ENCODE data around the gene LRRC23. TPM values are rescaled to one million over a fixed set of nuclear protein-coding genes. Genes with fewer than 3 reads are reported as not detected.
A peak's percentile ranks its signal among the peaks of the same experiment; 100 is the strongest.

Gene LRRC23
- total RNA-seq, 1 experiment from 2014 or later: 6.0 TPM

- Mint-ChIP-seq H3K27ac (ENCODE audit: unreplicated experiment) (no peak overlapping the region), H3K36me3 (ENCODE audit: insufficient read depth, unreplicated experiment) (peaks cover 28% of the 10 kb centered on the region), H3K27me3 (ENCODE audit: unreplicated experiment) (peaks cover 32% of the 10 kb centered on the region), H3K4me1 (ENCODE audit: low read depth, unreplicated experiment) (no peaks in the 10 kb centered on the region), H3K4me3 (ENCODE audit: low read depth, unreplicated experiment) (peak overlapping the region; percentile 83), H3K9me3 (ENCODE audit: low read depth, unreplicated experiment) (no peaks in the 10 kb centered on the region)
- intact Hi-C loops (cut with micrococcal nuclease; ENCODE audit: unreplicated experiment): no loop called here
- BruUV-seq (replicated peaks): no TSS peak
- CTCF ChIA-PET: interaction anchor here (0.7 kb wide), 1 partner anchor 10 kb away, joined by 3 read pairs; no protein-coding TSS in a partner anchor
- no peak for TF ChIP-seq CTCF (IDR thresholded peaks at IDR 0.05; ENCODE audit: unreplicated experiment)
- DNase-seq: no peak
These were observed 11.2 kb downstream of the LRRC23 start for GRCh38 chr12:6915789-6916285.

DNA sequence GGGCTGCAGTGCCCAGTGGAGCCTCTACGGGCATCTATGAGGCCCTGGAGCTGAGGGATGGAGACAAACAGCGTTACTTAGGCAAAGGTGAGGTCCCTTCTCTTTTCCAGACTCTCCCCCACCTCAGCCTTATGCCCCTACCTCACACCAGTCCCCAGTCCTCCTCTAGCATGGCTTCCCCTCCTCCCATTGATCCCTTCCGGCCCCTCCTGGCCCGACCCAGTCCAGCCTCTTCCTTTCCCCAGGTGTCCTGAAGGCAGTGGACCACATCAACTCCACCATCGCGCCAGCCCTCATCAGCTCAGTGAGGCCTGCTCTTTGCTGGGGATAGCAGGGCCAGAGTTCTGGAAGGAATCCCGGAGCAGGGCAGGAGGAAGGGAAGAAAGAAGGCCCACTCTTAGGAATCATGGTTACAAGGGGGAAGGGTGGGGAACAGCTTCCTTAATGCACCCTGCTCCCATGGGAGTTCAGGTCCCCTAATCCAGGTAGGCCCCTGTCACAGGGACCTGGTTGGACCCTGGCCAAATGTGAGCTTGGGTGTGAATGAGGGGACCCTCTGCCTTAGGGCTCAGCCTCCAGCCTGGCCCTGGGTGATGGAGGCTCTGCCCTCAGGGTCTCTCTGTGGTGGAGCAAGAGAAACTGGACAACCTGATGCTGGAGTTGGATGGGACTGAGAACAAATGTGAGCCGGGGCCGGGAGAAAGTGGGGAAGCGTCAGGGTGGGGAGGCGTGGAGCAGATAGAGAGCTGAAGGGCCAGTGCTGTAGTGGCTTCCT is 12.0 kb downstream of the LRRC23 start:
- H3K4me3 Mint-ChIP-seq (ENCODE audit: low read depth, unreplicated experiment): no peak overlapping the region
- BruUV-seq (replicated peaks): no TSS peak
- H3K36me3 Mint-ChIP-seq (ENCODE audit: insufficient read depth, unreplicated experiment): peaks cover 28% of the 10 kb centered on the region
- CTCF ChIA-PET: interaction anchor here (0.7 kb wide), 1 partner anchor 9 kb away, joined by 3 read pairs; no protein-coding TSS in a partner anchor
- H3K27ac Mint-ChIP-seq (ENCODE audit: unreplicated experiment): no peak overlapping the region
- H3K4me1 Mint-ChIP-seq (ENCODE audit: low read depth, unreplicated experiment): no peaks in the 10 kb centered on the region
- no peaks in the 10 kb centered on the region for H3K9me3 Mint-ChIP-seq (ENCODE audit: low read depth, unreplicated experiment)
- TF ChIP-seq CTCF (IDR thresholded peaks at IDR 0.05; ENCODE audit: unreplicated experiment): no peak
- H3K27me3 Mint-ChIP-seq (ENCODE audit: unreplicated experiment): peaks cover 32% of the 10 kb centered on the region
- intact Hi-C loops (cut with micrococcal nuclease; ENCODE audit: unreplicated experiment): no loop called here
- DNase-seq: no peak

GRCh38 chr12:6917491-6918231 is 13.0 kb downstream of the LRRC23 start:
- CTCF ChIA-PET: no interaction called here
- TF ChIP-seq CTCF (IDR thresholded peaks at IDR 0.05; ENCODE audit: unreplicated experiment): no peak
- H3K36me3 Mint-ChIP-seq (ENCODE audit: insufficient read depth, unreplicated experiment): peaks cover 35% of the 10 kb centered on the region
- H3K27me3 Mint-ChIP-seq (ENCODE audit: unreplicated experiment): peaks cover 26% of the 10 kb centered on the region
- H3K4me3 Mint-ChIP-seq (ENCODE audit: low read depth, unreplicated experiment): no peak overlapping the region
- intact Hi-C loops (cut with micrococcal nuclease; ENCODE audit: unreplicated experiment): no loop called here
- no peak overlapping the region for H3K27ac Mint-ChIP-seq (ENCODE audit: unreplicated experiment)
- no peak for DNase-seq
- no peaks in the 10 kb centered on the region for H3K4me1 Mint-ChIP-seq (ENCODE audit: low read depth, unreplicated experiment)
- H3K9me3 Mint-ChIP-seq (ENCODE audit: low read depth, unreplicated experiment): no peaks in the 10 kb centered on the region
- no TSS peak for BruUV-seq (replicated peaks)

DNA sequence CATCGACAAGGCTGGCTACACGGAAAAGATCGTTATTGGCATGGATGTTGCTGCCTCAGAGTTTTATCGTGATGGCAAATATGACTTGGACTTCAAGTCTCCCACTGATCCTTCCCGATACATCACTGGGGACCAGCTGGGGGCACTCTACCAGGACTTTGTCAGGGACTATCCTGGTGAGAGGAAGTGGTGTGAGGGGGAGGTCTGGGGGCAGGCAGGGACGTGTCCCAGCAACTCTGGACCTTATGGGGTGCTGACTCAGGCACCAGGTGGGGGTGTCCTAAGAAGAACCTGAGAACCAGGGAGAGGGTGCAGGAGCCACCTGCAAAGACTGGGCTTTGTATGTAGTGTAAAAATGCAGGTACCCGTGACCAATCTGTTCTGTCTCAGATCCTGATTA is 15.0 kb downstream of the LRRC23 start:
- no peak for TF ChIP-seq CTCF (IDR thresholded peaks at IDR 0.05; ENCODE audit: unreplicated experiment)
- intact Hi-C loops (cut with micrococcal nuclease; ENCODE audit: unreplicated experiment): no loop called here
- H3K4me3 Mint-ChIP-seq (ENCODE audit: low read depth, unreplicated experiment): no peak overlapping the region
- peaks cover 29% of the 10 kb centered on the region for H3K36me3 Mint-ChIP-seq (ENCODE audit: insufficient read depth, unreplicated experiment)
- no TSS peak for BruUV-seq (replicated peaks)
- H3K9me3 Mint-ChIP-seq (ENCODE audit: low read depth, unreplicated experiment): no peaks in the 10 kb centered on the region
- peaks cover 5% of the 10 kb centered on the region for H3K4me1 Mint-ChIP-seq (ENCODE audit: low read depth, unreplicated experiment)
- H3K27me3 Mint-ChIP-seq (ENCODE audit: unreplicated experiment): peaks cover 9% of the 10 kb centered on the region
- DNase-seq: no peak
- CTCF ChIA-PET: no interaction called here
- no peak overlapping the region for H3K27ac Mint-ChIP-seq (ENCODE audit: unreplicated experiment)

Measured in Calu3 (cell line).